NK-92 treated with Interleukin-12 subunit alpha and Interleukin-12 subunit beta, amount 100 ng/mL, for 24 hours (cell line): Measurements from ENCODE around the gene LRRC56.
"Not testable (repeated sequence)": the region's sequence is repeated elsewhere in the genome, so short reads cannot be mapped to it uniquely, and the experiment has no call there.

Source experiments
- DNase-seq: peaks from one replicate; lab custom pipeline; 2025; lab: John Stamatoyannopoulos, UW

LRRC56 gene

GRCh38 chr11:559712-560304 is 22.5 kb downstream of the LRRC56 start:
- no peak for DNase-seq

- DNase-seq, result peak; percentile 89
These were observed 23.2 kb downstream of the LRRC56 start, which contains the start of the genes LMNTD2 and RASSF7 for GRCh38 chr11:560305-561147. TSS of gene LMNTD2 (minus strand) at chr11:560738. CDS start at chr11:560716, 22 bp downstream. TSS of gene RASSF7 (plus strand) at chr11:560970. CDS start at chr11:561769, 799 bp downstream.

GRCh38 chr11:561148-562003 is 24.0 kb downstream of the LRRC56 start:
- DNase-seq, result no peak

DNA sequence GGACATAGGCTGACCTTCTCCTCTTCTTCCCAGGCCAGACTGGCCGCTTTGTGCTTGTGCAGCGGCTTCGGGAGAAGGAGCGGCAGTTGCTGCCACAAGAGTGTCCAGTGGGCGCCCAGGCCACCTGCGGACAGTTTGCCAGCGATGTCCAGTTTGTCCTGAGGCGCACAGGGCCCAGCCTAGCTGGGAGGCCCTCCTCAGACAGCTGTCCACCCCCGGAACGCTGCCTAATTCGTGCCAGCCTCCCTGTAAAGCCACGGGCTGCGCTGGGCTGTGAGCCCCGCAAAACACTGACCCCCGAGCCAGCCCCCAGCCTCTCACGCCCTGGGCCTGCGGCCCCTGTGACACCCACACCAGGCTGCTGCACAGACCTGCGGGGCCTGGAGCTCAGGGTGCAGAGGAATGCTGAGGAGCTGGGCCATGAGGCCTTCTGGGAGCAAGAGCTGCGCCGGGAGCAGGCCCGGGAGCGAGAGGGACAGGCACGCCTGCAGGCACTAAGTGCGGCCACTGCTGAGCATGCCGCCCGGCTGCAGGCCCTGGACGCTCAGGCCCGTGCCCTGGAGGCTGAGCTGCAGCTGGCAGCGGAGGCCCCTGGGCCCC is 24.8 kb downstream of the LRRC56 start:
- no peak for DNase-seq

DNA sequence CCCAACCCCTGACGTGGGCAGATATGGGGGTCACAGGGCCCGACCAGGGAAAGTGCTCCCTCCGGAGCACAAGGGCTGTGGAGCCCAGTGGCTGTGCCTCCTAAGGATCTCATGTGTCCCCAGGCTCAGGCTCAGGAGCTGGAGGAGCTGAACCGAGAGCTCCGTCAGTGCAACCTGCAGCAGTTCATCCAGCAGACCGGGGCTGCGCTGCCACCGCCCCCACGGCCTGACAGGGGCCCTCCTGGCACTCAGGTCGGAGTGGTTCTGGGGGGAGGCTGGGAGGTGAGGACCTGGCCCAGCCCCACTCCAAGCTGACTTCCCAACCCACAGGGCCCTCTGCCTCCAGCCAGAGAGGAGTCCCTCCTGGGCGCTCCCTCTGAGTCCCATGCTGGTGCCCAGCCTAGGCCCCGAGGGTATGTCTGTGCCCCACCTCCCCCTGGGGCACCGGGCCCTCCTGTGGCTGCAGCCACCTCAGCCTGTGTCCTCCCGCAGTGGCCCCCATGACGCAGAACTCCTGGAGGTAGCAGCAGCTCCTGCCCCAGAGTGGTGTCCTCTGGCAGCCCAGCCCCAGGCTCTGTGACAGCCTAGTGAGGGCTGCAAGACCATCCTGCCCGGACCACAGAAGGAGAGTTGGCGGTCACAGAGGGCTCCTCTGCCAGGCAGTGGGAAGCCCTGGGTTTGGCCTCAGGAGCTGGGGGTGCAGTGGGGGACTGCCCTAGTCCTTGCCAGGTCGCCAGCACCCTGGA is 25.9 kb downstream of the LRRC56 start:
- DNase-seq, result no peak

- DNase-seq, result no peak
These were observed 26.7 kb downstream of the LRRC56 start for GRCh38 chr11:563812-564578.

GRCh38 chr11:565921-566509 is 28.7 kb downstream of the LRRC56 start:
- DNase-seq, result no peak

DNA sequence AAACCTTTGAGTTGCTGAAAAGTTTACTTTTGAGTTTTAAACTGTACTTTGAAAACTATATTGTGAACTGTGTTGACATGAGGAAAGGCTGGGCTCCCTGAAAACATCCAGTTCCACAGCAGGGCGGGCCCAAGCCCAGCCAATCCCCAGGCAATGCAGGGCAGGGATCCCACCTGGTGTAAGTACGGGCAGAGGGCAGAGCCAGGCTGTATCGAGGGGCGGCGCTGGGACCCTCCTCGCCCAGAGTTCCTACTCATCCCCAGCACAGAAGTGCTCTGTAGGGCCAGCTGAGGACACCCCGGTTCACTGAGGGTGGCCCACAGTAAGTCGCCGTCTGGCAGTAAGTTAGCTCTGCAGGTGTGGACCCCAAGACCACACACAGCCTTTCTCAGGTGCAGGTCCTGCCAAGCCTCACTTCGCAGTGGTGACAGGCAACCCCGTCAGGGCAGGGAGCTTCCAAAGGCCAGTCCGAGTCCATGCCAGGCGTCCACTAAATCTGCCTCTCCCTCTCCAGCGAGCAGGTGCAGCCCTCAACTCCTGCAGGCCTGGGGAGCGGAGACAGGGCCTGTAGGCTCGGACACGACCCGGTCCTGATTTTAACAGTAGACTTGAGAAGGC is 29.8 kb downstream of the LRRC56 start:
- no peak for DNase-seq

DNA sequence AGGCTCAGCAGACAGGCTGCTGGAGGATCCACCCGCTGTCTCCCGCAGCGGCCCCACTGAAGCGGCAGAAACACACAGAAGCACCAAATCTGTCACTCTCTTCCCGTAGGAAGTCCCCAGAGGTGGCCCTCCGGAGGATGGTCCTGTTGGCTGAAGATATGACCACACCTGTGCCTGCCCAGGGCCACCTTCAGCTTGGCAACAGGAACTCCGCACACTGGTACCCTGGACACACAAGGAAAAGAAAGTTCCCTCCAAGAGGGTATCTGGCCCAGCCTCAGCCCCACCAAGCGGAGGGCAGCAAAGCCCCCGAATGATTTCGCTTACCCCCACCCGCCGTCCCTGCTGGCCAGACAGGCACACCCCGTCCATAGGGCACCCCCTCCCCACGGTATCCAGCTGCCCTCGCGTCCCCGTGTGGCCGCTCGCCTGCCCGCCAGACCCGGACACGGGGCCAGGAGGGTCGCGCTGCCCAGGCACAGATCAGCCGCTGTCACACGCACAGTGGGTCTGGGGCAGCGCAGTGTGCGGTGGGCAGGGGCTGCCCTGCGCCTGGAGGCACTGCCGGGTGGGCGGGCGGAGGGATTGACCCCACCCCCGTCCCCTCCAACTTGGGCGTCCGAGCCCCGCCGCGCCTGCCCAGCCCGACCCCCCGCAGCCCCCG is 30.4 kb downstream of the LRRC56 start:
- DNase-seq, result no peak

DNA sequence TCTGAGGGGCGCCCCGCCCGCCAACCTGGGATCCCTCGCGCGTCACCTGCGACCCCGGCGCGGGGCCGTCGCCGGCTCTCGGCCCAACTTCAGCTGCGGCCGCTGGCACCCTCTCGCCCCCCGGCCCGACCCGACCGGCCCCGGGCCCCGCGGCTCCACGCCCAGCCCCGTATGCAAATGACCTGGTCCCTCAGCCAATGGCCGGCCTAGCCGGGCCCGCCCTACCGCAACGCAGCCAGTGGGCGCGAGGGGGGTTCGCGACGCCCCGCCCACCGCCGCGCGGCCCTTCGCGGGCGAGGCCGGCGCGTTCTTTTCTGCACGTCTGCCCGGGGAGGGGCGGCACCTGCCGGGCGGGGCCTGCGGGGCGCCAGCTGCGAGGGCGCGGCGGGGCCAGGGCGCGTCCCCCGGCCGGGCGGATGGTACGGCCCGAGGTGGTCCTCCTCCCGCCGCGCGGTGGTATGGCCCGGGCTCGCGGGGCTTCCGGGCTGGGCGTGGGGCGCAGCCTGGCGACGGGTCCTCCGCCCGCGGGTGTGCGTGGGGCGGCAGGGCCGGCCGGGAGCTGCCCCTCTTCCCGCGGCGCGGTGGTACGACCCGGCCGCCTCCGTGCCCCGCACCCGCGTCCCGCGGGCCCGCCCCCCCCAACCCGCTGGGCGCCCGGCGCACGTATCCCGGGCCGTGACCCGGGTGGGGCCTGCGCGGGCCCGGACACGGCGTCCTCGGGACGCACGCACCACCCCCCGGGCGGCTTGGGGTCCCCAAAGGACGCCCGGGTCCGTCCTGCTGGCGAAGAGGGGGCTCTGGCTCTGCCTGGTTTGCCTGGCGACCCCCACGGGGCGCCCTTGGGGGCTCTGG is 31.2 kb downstream of the LRRC56 start:
- DNase-seq, result peak; percentile 72

- no peak for DNase-seq
These were observed 32.0 kb downstream of the LRRC56 start for GRCh38 chr11:569158-569885.

- no peak for DNase-seq
These were observed 34.5 kb downstream of the LRRC56 start for GRCh38 chr11:571802-572185.

- DNase-seq, result no peak
These were observed 35.9 kb downstream of the LRRC56 start for GRCh38 chr11:573146-573759.

- not testable (repeated sequence) for DNase-seq
These were observed 36.8 kb downstream of the LRRC56 start for GRCh38 chr11:574031-574570.

DNA sequence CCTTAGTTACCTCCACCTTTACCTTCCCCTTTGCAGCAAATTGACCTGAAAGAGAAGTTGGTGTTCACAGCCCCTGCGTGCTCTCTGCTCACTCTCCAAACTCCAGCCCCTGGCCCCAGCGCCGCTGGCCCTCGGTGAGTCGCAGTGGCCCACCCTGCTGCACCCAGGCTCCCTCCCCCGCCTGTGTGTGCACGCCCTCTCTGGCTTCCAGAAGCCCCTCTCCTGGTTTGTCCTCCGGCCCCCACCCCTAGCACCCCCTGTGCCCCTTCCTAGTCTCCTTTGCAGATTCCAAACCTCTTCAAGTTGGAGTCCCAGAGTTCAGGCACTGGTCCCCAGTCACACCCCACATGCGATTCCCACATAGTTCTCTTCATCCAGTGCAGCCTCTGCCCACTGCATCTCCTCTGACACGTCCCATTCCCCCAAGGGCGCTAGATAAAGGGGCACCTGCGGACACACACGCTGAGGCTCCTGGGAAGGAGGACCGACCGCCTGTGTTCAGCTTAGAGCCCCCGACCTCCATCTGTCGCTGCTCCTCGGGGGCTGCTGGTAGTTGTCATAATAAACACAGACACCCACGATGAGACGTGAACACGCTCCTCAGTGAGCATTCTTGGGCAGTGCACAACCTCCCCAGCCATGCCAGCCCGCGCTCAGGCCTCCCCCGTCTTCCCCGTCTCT is 37.4 kb downstream of the LRRC56 start:
- DNase-seq, result no peak

DNA sequence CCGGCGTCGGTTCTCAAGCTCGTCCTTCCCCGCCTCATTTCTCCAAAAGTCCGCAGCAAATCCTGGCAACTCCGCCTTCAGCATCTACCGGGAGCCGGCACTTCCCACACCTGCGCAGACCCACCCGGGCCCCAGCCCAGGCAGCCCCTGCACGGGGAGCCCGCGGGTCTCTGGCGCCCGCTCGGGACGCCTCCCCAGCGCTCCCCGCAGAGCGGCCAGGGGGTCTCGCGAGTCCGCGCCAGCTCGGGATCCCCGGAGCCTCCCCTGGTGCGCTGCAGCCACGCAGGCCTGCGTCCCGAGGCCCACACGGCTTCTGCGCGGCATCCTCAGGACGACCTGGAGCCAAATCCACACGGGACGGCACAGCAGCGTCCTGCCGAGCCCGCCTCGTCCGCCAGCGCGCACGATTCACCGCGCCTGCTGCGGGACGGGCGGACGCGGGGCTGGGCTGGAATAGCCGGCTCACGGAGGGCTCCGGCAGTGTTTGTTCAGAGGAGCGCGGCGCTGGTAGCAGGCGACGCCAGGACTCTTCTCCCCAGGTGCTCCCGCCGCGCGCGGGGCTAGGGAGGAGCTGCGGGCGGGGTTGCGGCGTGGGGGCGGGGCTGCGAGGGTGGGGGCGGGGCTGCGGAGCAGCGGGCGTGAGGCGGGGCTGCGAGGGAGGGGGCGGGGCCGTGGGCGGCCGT is 38.1 kb downstream of the LRRC56 start:
- DNase-seq, result no peak
